ENCODE results near the gene RAPGEF5. TPM values are rescaled to one million over a fixed set of nuclear protein-coding genes. Genes with fewer than 3 reads are reported as not detected.

The RAPGEF5 gene
- total RNA-seq, 5 donors from 2014 or later (not counting 1 experiment from before 2014, with no cell fraction given): 0.12 to 2.4 (median 0.61) TPM

- DNase-seq: no peak
- ChIA-PET POLR2A (no interaction called here), CTCF (no interaction called here)
- Mint-ChIP-seq H3K27ac (no peak overlapping the region), H3K4me3 (no peak overlapping the region), H3K9me3 (no peaks in the 10 kb centered on the region), H3K27me3 (peaks cover 3 to 20% of the 10 kb centered on the region in 2 donors), H3K4me1 (peaks cover 8 to 13% (median 9%) of the 10 kb centered on the region in 3 donors), H3K36me3 (no peaks in the 10 kb centered on the region)
- no peak overlapping the region for H3K27ac ChIP-seq (ENCODE audit: low read length)
- no peak for ATAC-seq (replicated peaks in 1 of 4)
- WGBS (ENCODE audit: insufficient coverage): no CpG with 5 or more reads among the region's 5 CpGs
- H3K9me3 ChIP-seq: no peaks in the 10 kb centered on the region
- peaks cover 0 to 4% of the 10 kb centered on the region in 2 experiments for H3K4me1 ChIP-seq (ENCODE audit: control insufficient read depth in 1 of 2, extremely low read depth in 1 of 2, insufficient read depth in 2 of 2, low read length in 2 of 2)
- H3K27me3 ChIP-seq (replicated peaks in 1 of 2; ENCODE audit: control insufficient read depth in 2 of 2, extremely low read depth in 1 of 2, insufficient read depth in 2 of 2, low read length in 1 of 2): peaks cover 0 to 5% of the 10 kb centered on the region in 2 experiments
- no peak overlapping the region for H3K4me3 ChIP-seq (ENCODE audit: control insufficient read depth in 1 of 2, extremely low read depth in 1 of 2, low read length in 1 of 2)
- no peaks in the 10 kb centered on the region for H3K36me3 ChIP-seq (ENCODE audit: control insufficient read depth in 2 of 2, extremely low read depth in 1 of 2, insufficient read depth in 1 of 2, low read length in 1 of 2)
Measured at GRCh38 chr7:22123139-22123538, 233.8 kb downstream of the RAPGEF5 start.

GRCh38 chr7:22121702-22122474, 235.1 kb downstream of the RAPGEF5 start:
- peaks cover 0 to 4% of the 10 kb centered on the region in 2 experiments for H3K4me1 ChIP-seq (ENCODE audit: control insufficient read depth in 1 of 2, extremely low read depth in 1 of 2, insufficient read depth in 2 of 2, low read length in 2 of 2)
- no peak overlapping the region for H3K27ac ChIP-seq (ENCODE audit: low read length)
- no peak overlapping the region for H3K4me3 ChIP-seq (ENCODE audit: control insufficient read depth in 1 of 2, extremely low read depth in 1 of 2, low read length in 1 of 2)
- H3K27me3 ChIP-seq (replicated peaks in 1 of 2; ENCODE audit: control insufficient read depth in 2 of 2, extremely low read depth in 1 of 2, insufficient read depth in 2 of 2, low read length in 1 of 2): peaks cover 0 to 10% of the 10 kb centered on the region in 2 experiments
- peak in 3 of 4 experiments; percentile 45 to 53 (median 52) for ATAC-seq (replicated peaks in 1 of 4)
- peak in 2 of 35 experiments; percentile 6 to 15 for DNase-seq
- CTCF ChIA-PET: interaction anchor here in 1 of 2 donors (0.9 kb wide), 1 partner anchor 11 kb away, joined by 3 read pairs; no protein-coding TSS in a partner anchor
- 28% methylated on average over 6 of the region's 8 CpGs for WGBS (ENCODE audit: insufficient coverage)
- no peaks in the 10 kb centered on the region for H3K9me3 Mint-ChIP-seq
- no peaks in the 10 kb centered on the region for H3K36me3 Mint-ChIP-seq
- peaks cover 8 to 13% (median 9%) of the 10 kb centered on the region in 3 donors for H3K4me1 Mint-ChIP-seq
- H3K9me3 ChIP-seq: no peaks in the 10 kb centered on the region
- H3K27me3 Mint-ChIP-seq: peaks cover 3 to 17% of the 10 kb centered on the region in 2 donors
- H3K4me3 Mint-ChIP-seq: peak overlapping the region in 2 of 3 donors; percentile 1 to 66
- no peak overlapping the region for H3K27ac Mint-ChIP-seq
- H3K36me3 ChIP-seq (ENCODE audit: control insufficient read depth in 2 of 2, extremely low read depth in 1 of 2, insufficient read depth in 1 of 2, low read length in 1 of 2): no peaks in the 10 kb centered on the region
- POLR2A ChIA-PET: no interaction called here

GRCh38 chr7:22120391-22121053, 236.4 kb downstream of the RAPGEF5 start:
- H3K4me1 Mint-ChIP-seq: peaks cover 8 to 13% (median 9%) of the 10 kb centered on the region in 3 donors
- WGBS (ENCODE audit: insufficient coverage): 89% methylated on average over 8 of the region's 8 CpGs
- Histone ChIP-seq H3K4me3 (ENCODE audit: control insufficient read depth in 1 of 2, extremely low read depth in 1 of 2, low read length in 1 of 2) (no peak overlapping the region), H3K27ac (ENCODE audit: low read length) (no peak overlapping the region), H3K27me3 (replicated peaks in 1 of 2; ENCODE audit: control insufficient read depth in 2 of 2, extremely low read depth in 1 of 2, insufficient read depth in 2 of 2, low read length in 1 of 2) (peaks cover 0 to 12% of the 10 kb centered on the region in 2 experiments), H3K36me3 (ENCODE audit: control insufficient read depth in 2 of 2, extremely low read depth in 1 of 2, insufficient read depth in 1 of 2, low read length in 1 of 2) (no peaks in the 10 kb centered on the region), H3K4me1 (ENCODE audit: control insufficient read depth in 1 of 2, extremely low read depth in 1 of 2, insufficient read depth in 2 of 2, low read length in 2 of 2) (peaks cover 0 to 4% of the 10 kb centered on the region in 2 experiments), H3K9me3 (no peaks in the 10 kb centered on the region)
- H3K27me3 Mint-ChIP-seq: peaks cover 3 to 13% of the 10 kb centered on the region in 2 donors
- H3K4me3 Mint-ChIP-seq: no peak overlapping the region
- no peak for DNase-seq
- CTCF ChIA-PET: interaction anchor here in 1 of 2 donors (1.1 kb wide), 1 partner anchor 11 kb away, joined by 3 read pairs; no protein-coding TSS in a partner anchor
- no peak for ATAC-seq (replicated peaks in 1 of 4)
- POLR2A ChIA-PET: no interaction called here
- H3K27ac Mint-ChIP-seq: no peak overlapping the region
- no peaks in the 10 kb centered on the region for H3K9me3 Mint-ChIP-seq
- H3K36me3 Mint-ChIP-seq: no peaks in the 10 kb centered on the region

GRCh38 chr7:22117222-22117621, 239.7 kb downstream of the RAPGEF5 start:
- Histone ChIP-seq H3K36me3 (ENCODE audit: control insufficient read depth in 2 of 2, extremely low read depth in 1 of 2, insufficient read depth in 1 of 2, low read length in 1 of 2) (no peaks in the 10 kb centered on the region), H3K4me3 (ENCODE audit: control insufficient read depth in 1 of 2, extremely low read depth in 1 of 2, low read length in 1 of 2) (no peak overlapping the region), H3K27me3 (replicated peaks in 1 of 2; ENCODE audit: control insufficient read depth in 2 of 2, extremely low read depth in 1 of 2, insufficient read depth in 2 of 2, low read length in 1 of 2) (peaks cover 0 to 11% of the 10 kb centered on the region in 2 experiments), H3K4me1 (ENCODE audit: control insufficient read depth in 1 of 2, extremely low read depth in 1 of 2, insufficient read depth in 2 of 2, low read length in 2 of 2) (peaks cover 0 to 3% of the 10 kb centered on the region in 2 experiments), H3K27ac (ENCODE audit: low read length) (no peak overlapping the region), H3K9me3 (no peaks in the 10 kb centered on the region)
- DNase-seq (no peak), ATAC-seq (replicated peaks in 1 of 4) (no peak)
- ChIA-PET CTCF (no interaction called here), POLR2A (no interaction called here)
- Mint-ChIP-seq H3K4me1 (peaks cover 6 to 9% (median 6%) of the 10 kb centered on the region in 3 donors), H3K9me3 (no peaks in the 10 kb centered on the region), H3K27me3 (peaks cover 0 to 2% of the 10 kb centered on the region in 2 donors), H3K4me3 (no peak overlapping the region), H3K36me3 (no peaks in the 10 kb centered on the region), H3K27ac (no peak overlapping the region)
- WGBS (ENCODE audit: insufficient coverage): 44% methylated on average over 4 of the region's 6 CpGs

- ATAC-seq (replicated peaks in 1 of 4) (no peak), DNase-seq (no peak)
- peaks cover 0 to 3% (median 0%) of the 10 kb centered on the region in 3 donors for H3K4me1 Mint-ChIP-seq
- H3K9me3 Mint-ChIP-seq: no peaks in the 10 kb centered on the region
- no peaks in the 10 kb centered on the region for H3K4me1 ChIP-seq (ENCODE audit: control insufficient read depth in 1 of 2, extremely low read depth in 1 of 2, insufficient read depth in 2 of 2, low read length in 2 of 2)
- no peaks in the 10 kb centered on the region for H3K36me3 ChIP-seq (ENCODE audit: control insufficient read depth in 2 of 2, extremely low read depth in 1 of 2, insufficient read depth in 1 of 2, low read length in 1 of 2)
- H3K4me3 Mint-ChIP-seq: no peak overlapping the region
- no peak overlapping the region for H3K27ac Mint-ChIP-seq
- 73% methylated on average over 3 of the region's 7 CpGs for WGBS (ENCODE audit: insufficient coverage)
- H3K4me3 ChIP-seq (ENCODE audit: control insufficient read depth in 1 of 2, extremely low read depth in 1 of 2, low read length in 1 of 2): no peak overlapping the region
- CTCF ChIA-PET: no interaction called here
- H3K27me3 Mint-ChIP-seq: peaks cover 0 to 2% of the 10 kb centered on the region in 2 donors
- H3K36me3 Mint-ChIP-seq: no peaks in the 10 kb centered on the region
- H3K9me3 ChIP-seq: no peaks in the 10 kb centered on the region
- POLR2A ChIA-PET: no interaction called here
- no peak overlapping the region for H3K27ac ChIP-seq (ENCODE audit: low read length)
- H3K27me3 ChIP-seq (replicated peaks in 1 of 2; ENCODE audit: control insufficient read depth in 2 of 2, extremely low read depth in 1 of 2, insufficient read depth in 2 of 2, low read length in 1 of 2): peaks cover 0 to 11% of the 10 kb centered on the region in 2 experiments
Measured at GRCh38 chr7:22116451-22117030, 240.4 kb downstream of the RAPGEF5 start.

GRCh38 chr7:22115689-22116088, 241.3 kb downstream of the RAPGEF5 start:
- Histone ChIP-seq H3K4me1 (ENCODE audit: control insufficient read depth in 1 of 2, extremely low read depth in 1 of 2, insufficient read depth in 2 of 2, low read length in 2 of 2) (no peaks in the 10 kb centered on the region), H3K9me3 (no peaks in the 10 kb centered on the region), H3K27ac (ENCODE audit: low read length) (no peak overlapping the region), H3K36me3 (ENCODE audit: control insufficient read depth in 2 of 2, extremely low read depth in 1 of 2, insufficient read depth in 1 of 2, low read length in 1 of 2) (no peaks in the 10 kb centered on the region), H3K27me3 (replicated peaks in 1 of 2; ENCODE audit: control insufficient read depth in 2 of 2, extremely low read depth in 1 of 2, insufficient read depth in 2 of 2, low read length in 1 of 2) (peaks cover 0 to 11% of the 10 kb centered on the region in 2 experiments), H3K4me3 (ENCODE audit: control insufficient read depth in 1 of 2, extremely low read depth in 1 of 2, low read length in 1 of 2) (no peak overlapping the region)
- no peak overlapping the region for H3K27ac Mint-ChIP-seq
- no peaks in the 10 kb centered on the region for H3K36me3 Mint-ChIP-seq
- DNase-seq (no peak), ATAC-seq (replicated peaks in 1 of 4) (no peak)
- H3K27me3 Mint-ChIP-seq: peaks cover 0 to 2% of the 10 kb centered on the region in 2 donors
- H3K4me3 Mint-ChIP-seq: no peak overlapping the region
- WGBS (ENCODE audit: insufficient coverage): 64% methylated on average over 3 of the region's 5 CpGs
- ChIA-PET POLR2A (no interaction called here), CTCF (no interaction called here)
- no peaks in the 10 kb centered on the region for H3K9me3 Mint-ChIP-seq
- no peaks in the 10 kb centered on the region for H3K4me1 Mint-ChIP-seq
